ENCODE data around the gene SLC2A1.

The SLC2A1 gene

DNA sequence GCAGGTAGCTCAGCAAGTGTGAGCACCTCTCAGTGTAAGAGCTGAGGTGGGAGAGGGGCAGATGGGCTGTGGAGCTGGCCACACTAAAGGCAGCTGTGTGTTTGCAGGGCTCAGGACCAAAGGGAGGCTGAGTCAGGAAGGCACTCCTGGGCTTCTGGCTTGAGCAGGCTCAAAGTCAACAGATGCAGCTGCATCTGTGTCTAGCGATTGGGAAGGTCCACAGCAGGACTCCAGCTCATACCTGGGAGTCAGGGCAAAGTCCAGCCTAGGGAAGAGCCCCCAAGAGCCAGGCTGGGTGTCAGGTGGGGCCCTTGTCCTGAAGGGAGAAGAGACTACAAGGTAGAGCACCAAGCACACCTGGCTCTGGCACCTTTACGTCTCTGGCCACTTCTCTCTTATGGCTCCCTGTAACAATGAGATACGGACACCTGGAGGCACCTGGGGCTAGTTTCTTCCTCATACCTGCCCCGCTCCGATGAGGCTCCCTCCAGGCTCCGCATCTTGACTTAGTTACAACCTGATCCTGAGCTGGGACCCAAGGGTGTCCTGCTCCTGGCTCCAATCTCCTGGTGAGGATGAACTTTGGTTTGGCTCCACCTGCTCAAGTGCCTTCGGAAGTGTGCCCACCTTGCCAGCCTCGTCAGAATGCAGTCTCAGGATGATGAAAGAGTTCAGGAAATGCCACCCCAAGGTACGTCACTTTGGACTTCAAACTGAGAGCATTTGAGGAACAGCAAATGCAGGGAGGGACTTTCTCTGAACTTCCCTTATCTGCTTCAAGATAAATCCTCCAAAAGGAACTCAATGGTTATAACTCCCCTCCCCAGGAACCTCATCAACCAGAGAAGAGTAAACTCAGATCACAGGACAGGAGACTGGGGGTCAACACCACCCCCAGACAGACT is 21.5 kb upstream of the SLC2A1 start:
- DNase-seq (ENCODE audit: low spot score) (no peak), FAIRE-seq (no peak)

DNA sequence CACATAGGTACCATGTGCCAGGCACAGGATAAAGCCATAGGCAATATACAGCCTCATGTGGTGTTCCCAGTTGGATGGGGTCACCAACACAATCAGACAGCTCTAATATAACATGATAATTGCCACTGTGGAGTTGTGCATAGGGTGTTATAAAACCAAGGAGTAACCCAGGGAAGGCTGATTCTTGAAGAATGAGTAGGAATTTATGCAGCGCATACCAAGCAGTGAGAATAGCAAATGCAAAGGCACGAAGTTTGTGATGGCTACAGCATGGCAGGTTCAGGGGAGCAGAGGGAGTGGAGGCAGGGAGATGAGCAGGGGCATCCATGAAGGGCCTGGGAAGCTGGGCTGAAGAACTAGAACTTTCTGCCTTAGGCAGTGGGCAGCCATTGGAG is 20.4 kb upstream of the SLC2A1 start:
- DNase-seq (ENCODE audit: low spot score) (no peak), FAIRE-seq (no peak)

- DNase-seq (ENCODE audit: low spot score), result no peak
- FAIRE-seq, result no peak
Observed at GRCh38 chr1:42978317-42979035, 19.8 kb upstream of the SLC2A1 start.

- no peak for FAIRE-seq
Observed at GRCh38 chr1:42977653-42978052, 19.0 kb upstream of the SLC2A1 start.

DNA sequence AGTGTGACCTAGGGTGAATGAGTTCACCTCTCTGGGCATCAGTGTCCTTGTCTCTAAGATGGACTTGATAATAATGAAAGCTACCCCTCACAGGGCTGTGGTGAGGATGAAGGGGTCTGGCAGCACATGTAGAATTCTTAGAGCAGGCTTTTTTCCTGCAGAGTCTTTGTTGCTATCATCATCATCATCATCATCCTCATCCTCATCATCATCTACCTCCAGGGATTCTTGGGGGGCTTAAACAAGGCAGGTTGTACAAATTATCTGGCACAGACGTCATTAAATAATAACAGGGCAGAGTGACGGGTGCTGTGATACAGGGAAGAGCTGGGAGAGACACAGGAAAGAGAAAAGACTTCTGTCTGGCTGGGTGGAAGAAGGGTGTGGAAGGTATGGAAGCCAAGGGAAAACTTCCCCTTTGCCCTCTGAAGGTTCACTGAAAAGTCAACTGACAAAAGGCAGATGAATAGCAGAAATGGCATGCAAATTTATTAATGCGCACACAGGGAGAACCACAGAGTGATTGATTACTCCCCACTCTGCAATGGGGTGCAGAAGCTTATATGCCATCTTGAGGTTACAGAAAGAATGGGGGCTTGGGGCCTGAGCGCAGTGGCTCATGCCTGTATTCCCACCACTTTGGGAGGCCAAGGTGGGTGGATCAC is 17.0 kb upstream of the SLC2A1 start:
- DNase-seq (ENCODE audit: low spot score) (no peak), FAIRE-seq (no peak)

More at GRCh38 chr1:42977653-42978052, 19.0 kb upstream of the SLC2A1 start:
- no peak for DNase-seq (ENCODE audit: low spot score)

DNA sequence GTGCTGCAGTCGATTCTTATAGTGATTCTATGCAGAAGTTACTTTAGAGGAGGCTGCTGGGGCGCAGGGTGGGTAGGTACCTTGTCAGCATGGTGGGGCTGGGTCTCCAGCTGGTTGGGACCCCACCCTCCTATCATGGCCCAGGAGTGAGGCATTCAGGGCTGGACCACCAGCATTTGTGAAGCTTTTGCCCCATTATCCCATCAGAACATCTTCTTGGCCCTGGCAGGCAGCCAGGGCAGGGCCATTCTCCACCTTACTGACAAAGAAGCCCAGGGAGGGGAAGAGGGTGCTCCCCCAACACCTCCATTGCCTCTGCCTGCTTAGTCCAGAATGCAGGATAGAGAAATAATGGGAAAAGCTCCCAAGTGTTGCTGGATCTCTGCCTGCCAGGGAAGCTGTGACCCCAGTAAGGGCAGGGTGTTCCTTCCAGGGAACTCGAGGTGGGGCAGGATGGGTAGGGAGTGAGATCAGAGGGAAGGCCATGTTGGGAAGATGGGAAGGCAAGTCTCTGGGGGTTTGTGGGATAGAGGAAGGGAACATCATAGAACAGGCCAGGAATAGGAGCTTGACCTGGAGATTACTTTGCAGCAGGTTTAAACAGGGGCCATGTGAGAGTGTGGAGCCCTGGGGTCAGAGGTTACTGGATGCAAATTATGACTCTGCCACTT is 16.2 kb upstream of the SLC2A1 start:
- no peak for DNase-seq (ENCODE audit: low spot score)
- FAIRE-seq, result no peak

DNA sequence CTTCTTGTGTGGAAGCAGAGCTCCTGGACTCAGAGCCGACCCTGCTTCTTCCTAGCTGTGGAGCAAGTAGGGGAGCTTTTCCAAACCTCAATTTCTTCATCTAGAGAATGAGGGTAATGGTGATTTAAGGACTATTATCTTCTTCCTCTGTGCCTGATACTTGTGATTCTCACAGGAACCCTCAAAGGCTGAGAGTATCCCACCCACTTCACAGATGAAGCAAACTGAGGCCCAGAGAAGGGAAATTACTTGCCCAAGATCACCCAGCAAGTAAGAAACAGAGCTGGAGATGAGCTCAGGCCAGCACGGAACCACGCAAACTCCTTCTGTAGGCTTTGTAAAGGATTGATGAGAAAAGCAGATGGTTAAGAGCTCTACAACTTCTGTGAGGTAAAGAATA is 15.1 kb upstream of the SLC2A1 start:
- FAIRE-seq, result no peak
- DNase-seq (ENCODE audit: low spot score), result no peak

GRCh38 chr1:42973286-42973685 is 14.6 kb upstream of the SLC2A1 start:
- FAIRE-seq, result peak; percentile 87
- peak; percentile 80 for DNase-seq (ENCODE audit: low spot score)

DNA sequence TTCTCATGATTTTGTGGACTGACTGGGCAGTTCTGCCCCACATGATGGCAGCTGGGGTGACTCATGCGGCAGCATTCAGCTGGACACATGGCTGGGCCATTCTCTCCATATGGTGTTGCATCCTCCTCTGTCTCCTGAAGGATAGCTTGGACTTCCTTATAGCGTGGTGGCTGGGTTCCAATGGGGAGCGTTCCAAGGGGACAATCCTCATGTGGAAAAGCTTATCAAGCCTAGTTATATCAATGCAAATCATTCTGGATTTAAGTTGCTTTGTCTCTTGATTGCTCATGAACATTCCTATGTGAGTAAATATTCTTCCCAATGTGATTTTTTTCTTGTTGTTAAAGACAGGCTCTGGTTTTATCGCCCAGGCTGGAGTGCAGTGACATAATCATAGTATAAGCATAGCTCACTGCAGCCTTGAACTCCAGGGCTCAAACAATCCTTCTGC is 13.2 kb upstream of the SLC2A1 start:
- DNase-seq (ENCODE audit: low spot score) (peak; percentile 73), FAIRE-seq (peak; percentile 86)

DNA sequence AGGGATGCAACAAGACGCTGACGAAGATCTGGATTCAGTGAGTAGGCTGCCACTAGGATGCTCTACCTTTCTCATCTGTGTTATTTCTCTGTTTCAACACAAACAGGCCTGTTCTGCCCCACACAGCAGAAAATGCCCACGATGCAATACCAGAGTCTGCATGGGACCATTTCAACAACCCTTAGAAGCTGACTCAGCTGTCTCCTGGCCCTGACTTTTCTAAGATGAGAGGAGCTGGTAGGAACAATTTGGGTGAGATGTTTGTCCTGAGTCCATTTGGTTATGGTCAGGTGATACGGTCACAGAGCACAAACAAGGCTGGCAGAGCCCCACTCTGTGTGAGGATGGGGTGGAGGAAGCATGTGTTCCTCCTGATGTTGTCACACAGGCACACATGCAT is 11.5 kb upstream of the SLC2A1 start:
- DNase-seq (ENCODE audit: low spot score) (no peak), FAIRE-seq (no peak)

DNA sequence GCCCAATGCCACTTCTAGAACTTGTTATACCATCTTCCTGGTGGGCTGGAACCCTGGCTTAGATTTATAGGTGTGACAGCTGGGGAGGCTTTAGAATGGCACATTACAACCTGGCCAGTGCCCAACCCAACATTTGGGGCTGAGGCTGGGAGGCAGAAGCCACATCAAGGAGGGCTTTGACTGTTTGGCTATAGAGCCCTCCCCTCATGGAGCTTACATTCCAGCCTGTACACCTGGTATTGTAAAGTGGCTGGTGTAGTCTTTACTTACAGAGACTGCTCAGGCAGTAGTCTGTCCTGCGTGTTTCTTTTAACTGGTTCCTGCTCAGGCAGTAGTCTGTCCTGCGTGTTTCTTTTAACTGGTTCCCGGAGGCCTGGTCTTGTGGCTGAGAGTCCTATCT is 10.0 kb upstream of the SLC2A1 start:
- FAIRE-seq, result no peak

GRCh38 chr1:42966688-42967612 is 8.3 kb upstream of the SLC2A1 start:
- DNase-seq (ENCODE audit: low spot score), result peak; percentile 97

More for the DNA sequence above, 10.0 kb upstream of the SLC2A1 start:
- no peak for DNase-seq (ENCODE audit: low spot score)

GRCh38 chr1:42965378-42965777 is 6.7 kb upstream of the SLC2A1 start:
- no peak for DNase-seq (ENCODE audit: low spot score)
- FAIRE-seq, result no peak

More at GRCh38 chr1:42966688-42967612, 8.3 kb upstream of the SLC2A1 start:
- peak; percentile 94 for FAIRE-seq

GRCh38 chr1:42964044-42964812 is 5.6 kb upstream of the SLC2A1 start:
- DNase-seq (ENCODE audit: low spot score), result no peak
- FAIRE-seq, result no peak

- FAIRE-seq (peak; percentile 69), DNase-seq (ENCODE audit: low spot score) (peak; percentile 77)
Observed at GRCh38 chr1:42963378-42964043, 4.8 kb upstream of the SLC2A1 start.

- DNase-seq (ENCODE audit: low spot score) (peak; percentile 86), FAIRE-seq (peak; percentile 25)
Observed at GRCh38 chr1:42962641-42963377, 4.1 kb upstream of the SLC2A1 start.

GRCh38 chr1:42961312-42962091 is 2.8 kb upstream of the SLC2A1 start:
- DNase-seq (ENCODE audit: low spot score) (peak; percentile 53), FAIRE-seq (peak; percentile 55)

Data from RCC 7860 (cell line).